ENCODE measurements around the gene SPRR5.

DNA sequence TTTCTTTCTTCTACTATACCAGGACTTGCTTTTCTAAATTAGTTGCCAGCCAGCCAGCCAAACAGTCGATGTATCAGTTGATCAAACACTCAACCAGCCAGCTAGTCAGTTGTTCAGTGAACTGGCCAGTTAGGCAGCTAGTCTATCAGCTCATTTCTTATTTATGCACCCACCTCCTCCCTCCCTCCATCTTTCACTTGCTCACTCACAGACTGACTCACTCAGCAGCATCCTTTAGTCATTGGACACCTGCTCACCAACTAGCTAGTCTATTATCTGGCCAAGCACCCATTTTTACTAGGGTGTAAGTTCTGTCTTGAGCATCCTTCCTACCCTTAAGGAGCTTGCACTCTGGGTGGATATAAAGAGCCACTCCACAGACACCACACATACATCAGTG, 17.5 kb downstream of the SPRR5 start:
- TF ChIP-seq, protein P1, sequence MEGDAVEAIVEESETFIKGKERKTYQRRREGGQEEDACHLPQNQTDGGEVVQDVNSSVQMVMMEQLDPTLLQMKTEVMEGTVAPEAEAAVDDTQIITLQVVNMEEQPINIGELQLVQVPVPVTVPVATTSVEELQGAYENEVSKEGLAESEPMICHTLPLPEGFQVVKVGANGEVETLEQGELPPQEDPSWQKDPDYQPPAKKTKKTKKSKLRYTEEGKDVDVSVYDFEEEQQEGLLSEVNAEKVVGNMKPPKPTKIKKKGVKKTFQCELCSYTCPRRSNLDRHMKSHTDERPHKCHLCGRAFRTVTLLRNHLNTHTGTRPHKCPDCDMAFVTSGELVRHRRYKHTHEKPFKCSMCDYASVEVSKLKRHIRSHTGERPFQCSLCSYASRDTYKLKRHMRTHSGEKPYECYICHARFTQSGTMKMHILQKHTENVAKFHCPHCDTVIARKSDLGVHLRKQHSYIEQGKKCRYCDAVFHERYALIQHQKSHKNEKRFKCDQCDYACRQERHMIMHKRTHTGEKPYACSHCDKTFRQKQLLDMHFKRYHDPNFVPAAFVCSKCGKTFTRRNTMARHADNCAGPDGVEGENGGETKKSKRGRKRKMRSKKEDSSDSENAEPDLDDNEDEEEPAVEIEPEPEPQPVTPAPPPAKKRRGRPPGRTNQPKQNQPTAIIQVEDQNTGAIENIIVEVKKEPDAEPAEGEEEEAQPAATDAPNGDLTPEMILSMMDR (IDR thresholded peaks at IDR 0.05; ENCODE audit: insufficient read depth, low read depth, low read length): no peak
- TF ChIP-seq EZH2 (IDR thresholded peaks at IDR 0.05; ENCODE audit: insufficient read depth, low read length): no peak
